ENCODE measurements around the gene ARHGEF7. TPM values are rescaled to one million over a fixed set of nuclear protein-coding genes. Genes with fewer than 3 reads are reported as not detected.

Gene ARHGEF7
- total RNA-seq, 1 donor, result 52.2 TPM

DNA sequence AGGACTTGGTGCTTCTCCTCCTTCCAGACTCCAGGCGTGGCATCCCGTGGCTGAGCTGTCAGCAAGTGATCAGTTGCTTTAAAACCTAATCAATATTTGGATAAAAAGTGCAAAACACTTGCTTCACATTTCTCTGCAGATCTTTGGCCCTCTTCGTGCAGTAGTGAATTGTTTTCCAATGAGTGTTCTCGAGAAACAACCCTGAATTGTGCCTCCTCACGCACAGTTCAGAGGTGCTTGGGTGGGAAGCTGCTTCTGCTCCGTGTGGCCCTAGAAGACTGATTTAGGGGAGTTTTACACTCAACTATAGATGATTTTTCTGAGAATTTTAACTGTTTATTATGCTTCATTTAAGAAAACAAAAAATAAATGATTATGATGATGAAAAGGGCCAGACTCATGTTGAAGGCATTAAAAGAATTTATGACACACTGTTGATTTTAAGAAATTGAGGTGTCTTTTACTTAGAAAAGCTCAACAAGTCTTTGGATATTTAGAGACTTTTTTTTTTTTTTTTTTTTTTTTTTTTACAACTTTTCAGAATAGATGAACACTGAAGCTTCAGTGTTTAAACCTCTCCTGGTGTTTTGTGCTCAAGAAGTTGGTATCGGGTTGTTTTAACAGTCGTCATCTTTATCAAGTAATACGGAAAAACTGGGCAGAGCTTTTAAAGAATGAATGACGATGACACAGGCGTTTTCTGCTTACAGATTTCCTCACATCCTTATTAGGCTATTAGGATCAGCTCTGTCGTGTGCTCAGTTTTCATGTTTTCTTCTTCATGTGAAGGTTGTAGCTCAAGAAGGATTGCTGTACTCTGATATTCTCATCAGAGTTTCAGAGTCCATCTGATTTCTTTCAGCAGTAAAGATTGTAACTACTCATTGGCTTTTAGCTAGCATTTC lies 165.8 kb downstream of the ARHGEF7 start:
- DNase-seq (ENCODE audit: low read depth), result peak; percentile 58
- TF ChIP-seq, protein P1, sequence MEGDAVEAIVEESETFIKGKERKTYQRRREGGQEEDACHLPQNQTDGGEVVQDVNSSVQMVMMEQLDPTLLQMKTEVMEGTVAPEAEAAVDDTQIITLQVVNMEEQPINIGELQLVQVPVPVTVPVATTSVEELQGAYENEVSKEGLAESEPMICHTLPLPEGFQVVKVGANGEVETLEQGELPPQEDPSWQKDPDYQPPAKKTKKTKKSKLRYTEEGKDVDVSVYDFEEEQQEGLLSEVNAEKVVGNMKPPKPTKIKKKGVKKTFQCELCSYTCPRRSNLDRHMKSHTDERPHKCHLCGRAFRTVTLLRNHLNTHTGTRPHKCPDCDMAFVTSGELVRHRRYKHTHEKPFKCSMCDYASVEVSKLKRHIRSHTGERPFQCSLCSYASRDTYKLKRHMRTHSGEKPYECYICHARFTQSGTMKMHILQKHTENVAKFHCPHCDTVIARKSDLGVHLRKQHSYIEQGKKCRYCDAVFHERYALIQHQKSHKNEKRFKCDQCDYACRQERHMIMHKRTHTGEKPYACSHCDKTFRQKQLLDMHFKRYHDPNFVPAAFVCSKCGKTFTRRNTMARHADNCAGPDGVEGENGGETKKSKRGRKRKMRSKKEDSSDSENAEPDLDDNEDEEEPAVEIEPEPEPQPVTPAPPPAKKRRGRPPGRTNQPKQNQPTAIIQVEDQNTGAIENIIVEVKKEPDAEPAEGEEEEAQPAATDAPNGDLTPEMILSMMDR (IDR thresholded peaks at IDR 0.05; ENCODE audit: insufficient read depth, low read depth, low read length), result no peak
- H3K4me3 ChIP-seq (ENCODE audit: low read depth, low read length), result no peak overlapping the region

DNA sequence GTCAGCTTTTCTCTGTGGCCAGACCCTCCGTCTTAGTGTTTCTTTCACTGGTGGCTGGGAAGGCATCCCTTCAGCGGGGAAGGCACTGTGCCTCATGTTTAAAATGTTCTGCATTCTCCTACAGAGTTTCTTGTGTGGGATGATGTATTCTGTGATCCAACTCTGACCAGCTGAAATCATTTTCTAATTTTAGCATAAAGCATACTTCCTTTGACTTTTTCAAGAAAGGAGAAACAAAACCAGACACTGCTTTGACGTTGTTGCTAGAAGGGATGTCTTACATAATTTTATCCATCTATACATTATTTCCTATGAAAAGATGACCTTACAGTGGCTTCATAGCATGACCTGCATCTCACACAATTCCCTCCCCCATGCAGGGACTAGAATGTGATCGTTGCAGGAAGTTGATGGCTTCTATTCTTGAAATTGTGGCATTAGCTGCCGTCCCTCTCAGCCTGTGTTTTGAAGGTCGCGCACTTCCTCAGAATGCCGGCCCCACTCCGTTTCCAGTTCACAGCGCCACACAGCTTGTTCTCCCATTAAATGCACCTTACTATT lies 166.7 kb downstream of the ARHGEF7 start:
- no peak overlapping the region for H3K4me3 ChIP-seq (ENCODE audit: low read depth, low read length)
- peak; percentile 64 for DNase-seq (ENCODE audit: low read depth)
- TF ChIP-seq, protein P1 (IDR thresholded peaks at IDR 0.05; ENCODE audit: insufficient read depth, low read depth, low read length), result no peak

DNA sequence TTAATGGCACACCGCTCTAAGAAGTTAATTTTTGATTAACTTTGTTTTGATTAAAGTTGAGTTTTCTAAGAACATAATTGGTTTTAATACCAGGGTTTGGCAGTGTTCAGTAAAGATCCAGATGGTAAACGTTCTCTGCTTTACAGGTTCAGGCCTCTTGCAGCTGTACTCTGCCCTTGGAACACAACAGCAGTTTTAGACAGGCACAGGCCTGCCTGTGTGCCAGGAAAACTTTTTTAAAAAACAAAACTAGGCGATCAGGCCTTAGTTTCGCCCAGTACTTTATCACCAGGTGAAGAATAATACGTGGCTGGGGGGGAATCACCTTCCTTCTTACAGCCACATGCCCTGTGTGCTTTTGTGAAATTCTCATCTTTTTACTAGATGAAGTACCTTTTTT lies 167.3 kb downstream of the ARHGEF7 start:
- no peak for DNase-seq (ENCODE audit: low read depth)
- TF ChIP-seq, protein P1 (IDR thresholded peaks at IDR 0.05; ENCODE audit: insufficient read depth, low read depth, low read length), result no peak
- H3K4me3 ChIP-seq (ENCODE audit: low read depth, low read length), result no peak overlapping the region

DNA sequence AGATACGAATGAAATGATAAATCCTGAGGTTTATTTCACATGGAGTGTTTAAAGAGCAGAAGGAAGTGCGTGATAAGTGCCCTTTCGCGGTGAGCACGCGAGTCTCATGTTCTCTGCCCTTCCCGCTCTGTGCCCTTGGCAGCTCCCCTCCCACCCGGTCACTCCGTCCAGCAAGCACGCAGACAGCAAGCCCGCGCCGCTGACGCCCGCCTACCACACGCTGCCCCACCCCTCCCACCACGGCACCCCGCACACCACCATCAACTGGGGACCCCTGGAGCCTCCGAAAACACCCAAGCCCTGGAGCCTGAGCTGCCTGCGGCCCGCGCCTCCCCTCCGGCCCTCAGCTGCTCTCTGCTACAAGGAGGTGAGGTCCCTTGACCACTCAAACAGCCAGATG lies 167.9 kb downstream of the ARHGEF7 start:
- H3K4me3 ChIP-seq (ENCODE audit: low read depth, low read length), result no peak overlapping the region
- no peak for DNase-seq (ENCODE audit: low read depth)
- TF ChIP-seq, protein P1 (IDR thresholded peaks at IDR 0.05; ENCODE audit: insufficient read depth, low read depth, low read length), result no peak

DNA sequence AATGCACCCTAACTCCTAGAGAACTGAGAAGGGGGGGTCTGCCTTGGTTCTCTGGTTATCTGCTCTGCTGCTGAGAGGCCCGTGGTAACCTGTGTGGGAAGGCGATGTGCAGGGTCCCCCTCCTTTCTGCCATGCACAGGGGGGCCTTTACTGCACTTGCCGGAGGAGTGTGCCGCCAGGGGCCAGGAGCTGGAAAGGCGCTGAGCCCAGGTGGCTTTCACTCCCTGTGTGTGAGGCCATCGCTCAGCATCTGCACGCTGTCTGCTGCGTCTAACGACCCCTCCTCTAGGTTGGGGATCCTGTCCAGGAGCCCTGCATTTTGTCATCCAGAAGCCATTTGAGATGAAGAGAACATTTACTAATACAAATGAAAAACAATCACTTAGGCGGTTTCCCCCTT lies 168.3 kb downstream of the ARHGEF7 start:
- TF ChIP-seq, protein P1 (IDR thresholded peaks at IDR 0.05; ENCODE audit: insufficient read depth, low read depth, low read length), result no peak
- H3K4me3 ChIP-seq (ENCODE audit: low read depth, low read length), result no peak overlapping the region

DNA sequence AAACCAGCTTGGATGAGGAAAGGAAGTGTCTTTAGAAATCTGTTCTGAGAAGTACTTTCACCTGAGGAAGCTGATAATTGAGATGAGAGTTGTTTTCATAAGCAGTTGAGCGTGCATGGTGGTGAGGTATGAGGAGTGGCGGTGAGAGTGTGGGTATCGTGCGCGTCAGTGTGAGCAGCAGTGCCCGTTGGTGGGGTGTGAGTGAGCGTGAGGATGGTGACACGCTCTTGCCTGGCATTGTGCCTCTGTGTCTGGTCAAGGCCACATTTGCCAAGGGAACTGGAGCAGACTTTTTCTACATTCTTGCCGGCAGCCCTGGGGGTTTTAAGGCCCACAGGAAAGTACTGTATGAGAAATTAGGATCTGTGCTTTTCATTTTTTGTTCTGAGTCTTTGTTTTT lies 168.9 kb downstream of the ARHGEF7 start:
- H3K4me3 ChIP-seq (ENCODE audit: low read depth, low read length), result no peak overlapping the region
- TF ChIP-seq, protein P1 (IDR thresholded peaks at IDR 0.05; ENCODE audit: insufficient read depth, low read depth, low read length), result no peak
- DNase-seq (ENCODE audit: low read depth), result no peak

More for the DNA sequence above, 168.3 kb downstream of the ARHGEF7 start:
- DNase-seq (ENCODE audit: low read depth), result no peak
